ENCODE results near the gene CKLF.
"Not testable (repeated sequence)": the region's sequence is repeated elsewhere in the genome, so short reads cannot be mapped to it uniquely, and the experiment has no call there.

The CKLF gene

GRCh38 chr16:66542396-66542795 lies 10.0 kb upstream of the CKLF start:
- DNase-seq (ENCODE audit: low spot score) = no peak

DNA sequence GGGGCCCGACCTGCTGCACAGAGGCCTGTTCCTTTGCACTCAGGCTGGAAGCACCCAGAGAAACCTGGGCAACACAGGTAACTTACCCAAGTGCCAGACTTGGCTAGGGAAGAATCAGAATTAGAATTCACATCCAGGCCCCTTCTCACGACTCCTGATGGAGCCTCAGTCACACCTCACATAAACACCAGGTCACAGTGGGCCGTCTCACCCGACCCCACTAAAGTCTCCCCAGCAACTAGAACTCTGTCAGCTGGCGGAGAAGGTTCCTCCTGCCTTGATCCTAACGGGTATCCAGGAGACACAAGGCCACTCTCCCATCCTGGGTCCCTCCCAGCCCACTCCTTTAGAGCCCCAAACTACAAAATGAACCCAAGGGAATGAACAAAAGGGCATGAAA lies 8.8 kb upstream of the CKLF start:
- DNase-seq (ENCODE audit: low spot score) = no peak

DNA sequence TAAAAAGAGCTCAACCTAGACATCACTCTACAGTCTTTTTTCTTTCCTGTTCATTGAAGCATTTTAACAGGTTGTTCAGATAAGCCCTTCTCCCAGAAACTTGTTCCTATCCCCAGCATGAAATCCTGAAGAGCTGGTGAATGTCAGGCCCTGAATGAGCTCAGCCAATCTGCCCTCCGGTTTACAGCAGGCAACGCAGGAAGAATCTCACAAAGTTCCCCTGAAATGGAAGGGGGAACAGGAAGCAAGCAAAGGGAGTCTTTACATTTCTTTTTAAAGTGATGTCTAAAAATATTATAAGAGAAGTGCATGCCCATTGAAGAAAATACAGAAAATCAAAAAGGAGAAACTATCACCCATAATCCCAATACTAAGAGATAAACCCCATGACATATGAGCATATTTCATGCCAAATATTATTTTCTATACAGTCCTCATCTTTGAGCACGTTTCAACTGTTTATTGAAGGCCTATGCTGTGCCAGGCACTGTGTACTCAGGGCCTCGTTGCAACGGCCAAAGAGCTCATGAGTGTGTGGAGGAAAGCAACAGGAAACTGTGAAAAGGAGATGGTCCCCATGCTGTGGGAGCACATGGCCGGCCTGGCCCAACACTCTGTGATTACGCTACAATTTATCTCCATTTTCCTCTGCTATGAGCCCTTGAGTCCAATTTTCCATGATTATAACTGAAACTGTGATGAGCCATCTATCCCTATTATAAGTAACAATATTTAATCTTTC lies 8.2 kb upstream of the CKLF start:
- no peak for DNase-seq (ENCODE audit: low spot score)

GRCh38 chr16:66547101-66547989 lies 5.0 kb upstream of the CKLF start:
- no peak for DNase-seq (ENCODE audit: low spot score)

DNA sequence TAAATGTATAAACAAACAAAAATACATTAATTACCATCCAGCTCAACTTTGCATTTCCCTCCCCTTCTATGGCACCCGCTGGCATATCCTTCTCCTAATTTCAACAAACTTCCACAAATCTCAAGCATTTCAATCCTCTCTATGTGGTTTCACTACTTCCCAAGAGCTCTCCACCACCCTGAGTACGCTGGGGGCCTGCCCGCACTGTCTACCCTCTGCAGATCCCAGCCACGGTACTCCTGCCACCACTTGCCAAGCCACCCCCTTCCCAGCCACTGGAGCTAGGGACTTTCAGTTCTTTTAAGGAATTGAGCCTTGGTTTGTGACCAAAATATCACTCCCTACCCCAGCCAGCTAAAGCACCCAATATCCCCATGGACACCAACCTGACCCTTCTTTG lies 4.3 kb upstream of the CKLF start:
- DNase-seq (ENCODE audit: low spot score) = no peak

GRCh38 chr16:66548868-66549267 lies 3.5 kb upstream of the CKLF start:
- DNase-seq (ENCODE audit: low spot score) = no peak

- peak; percentile 91 for DNase-seq (ENCODE audit: low spot score)
Observed at GRCh38 chr16:66549284-66550131, 2.9 kb upstream of the CKLF start, which contains the start of gene TK2. TSS of gene TK2 (minus strand) at chr16:66550122. CDS start at chr16:66550061, 61 bp downstream.

DNA sequence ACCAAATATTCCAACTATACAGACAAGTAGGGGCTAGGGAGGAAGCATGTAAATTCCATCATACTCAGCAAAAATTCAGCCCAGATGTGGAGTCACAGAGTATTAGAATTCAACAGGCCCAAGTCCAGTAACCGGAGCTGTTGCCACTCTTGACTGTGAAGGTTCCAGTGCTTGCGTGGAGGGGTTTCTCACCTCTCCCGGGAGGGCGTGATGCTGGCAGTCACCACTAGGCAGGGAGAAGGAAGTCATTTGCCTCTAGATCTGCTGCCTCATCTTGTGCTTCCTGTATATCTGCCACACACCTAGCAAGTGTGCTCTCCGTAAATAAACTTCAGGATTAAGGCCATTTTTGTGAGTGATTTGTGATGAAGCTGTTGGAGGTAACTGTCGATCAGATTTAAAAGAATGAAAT lies 1.0 kb upstream of the CKLF start:
- no peak for DNase-seq (ENCODE audit: low spot score)

- no peak for DNase-seq (ENCODE audit: low spot score)
Observed at GRCh38 chr16:66551788-66552285, 539 bp upstream of the CKLF start.

GRCh38 chr16:66553223-66553622 lies 847 bp downstream of the CKLF start:
- no peak for DNase-seq (ENCODE audit: low spot score)

DNA sequence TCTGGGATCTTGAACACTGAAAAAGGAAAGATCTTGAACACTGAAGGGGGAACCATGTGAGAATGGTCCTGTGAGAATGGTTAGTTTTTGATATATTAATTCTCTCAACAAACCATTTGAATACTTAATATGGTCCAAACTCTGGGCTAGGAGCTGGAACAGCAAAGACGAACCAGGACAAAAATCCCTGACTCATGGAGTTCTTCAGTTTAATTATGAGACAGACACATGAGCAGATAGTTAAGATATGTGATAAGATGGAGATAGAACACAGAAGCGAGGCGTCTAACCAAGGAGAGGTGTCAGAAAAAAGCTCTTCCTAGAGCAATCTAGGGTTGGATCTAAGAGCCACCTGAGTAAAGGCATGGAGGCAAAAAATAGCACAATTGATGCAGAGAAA lies 1.6 kb downstream of the CKLF start:
- DNase-seq (ENCODE audit: low spot score) = no peak

DNA sequence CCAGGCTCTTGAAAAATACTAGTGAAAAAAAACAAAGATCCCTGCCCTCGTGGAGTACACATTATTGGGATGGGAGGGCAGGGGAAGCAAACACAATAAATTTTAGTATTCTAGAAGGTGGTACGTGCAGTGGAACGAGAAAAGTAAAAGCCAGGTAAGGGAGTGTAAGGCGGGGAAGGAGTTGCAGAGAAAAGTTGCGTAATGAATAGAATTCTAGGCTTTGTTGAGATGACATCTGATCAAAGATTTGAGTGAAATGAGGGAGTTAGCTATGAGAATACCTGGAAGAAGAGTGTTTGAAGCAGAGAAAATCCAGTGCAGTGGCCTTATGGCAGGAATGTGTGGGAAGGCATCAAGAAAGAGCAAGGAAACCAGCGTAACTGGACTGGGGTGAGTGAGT lies 2.1 kb downstream of the CKLF start:
- DNase-seq (ENCODE audit: low spot score) = no peak

DNA sequence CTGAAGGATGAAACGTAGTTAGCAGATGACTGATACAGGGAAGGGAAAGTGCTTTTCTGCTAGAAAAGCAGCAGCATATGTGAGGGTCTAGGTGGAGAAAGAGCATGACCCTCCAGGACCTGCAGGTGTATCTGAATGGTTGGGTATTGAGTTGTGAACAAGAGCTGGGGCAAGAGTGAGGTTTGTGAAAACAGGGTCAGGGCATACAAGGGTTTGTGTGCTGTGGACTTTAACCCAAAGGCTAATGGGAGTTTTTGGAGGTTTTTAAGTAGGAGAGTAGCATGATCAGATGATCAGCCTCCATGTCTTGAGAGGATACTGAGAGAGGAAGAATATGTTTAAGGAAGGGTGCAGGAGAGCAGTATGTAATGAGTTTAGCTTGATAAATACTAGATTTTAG lies 7.7 kb downstream of the CKLF start:
- no peak for DNase-seq (ENCODE audit: low spot score)

GRCh38 chr16:66561381-66562080 lies 9.2 kb downstream of the CKLF start:
- no peak for DNase-seq (ENCODE audit: low spot score)

DNA sequence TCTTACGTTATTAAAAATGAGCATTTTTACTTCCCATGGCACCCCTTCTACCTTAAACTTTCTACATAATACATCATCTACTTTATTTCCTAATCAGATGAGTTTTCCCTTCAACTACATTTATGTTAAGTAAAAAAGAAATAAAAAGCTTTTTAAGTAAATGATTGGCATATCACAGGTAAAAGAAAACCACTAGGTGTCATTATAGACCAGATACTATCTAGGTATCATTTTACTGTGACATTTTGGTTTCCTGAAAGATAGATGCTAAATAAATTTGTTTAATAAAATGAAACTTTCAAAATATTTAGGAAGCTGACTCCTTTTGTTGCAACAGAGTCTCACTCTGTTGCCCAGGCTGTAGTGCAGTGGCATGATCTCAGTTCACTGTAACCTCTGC lies 10.0 kb downstream of the CKLF start:
- no peak for DNase-seq (ENCODE audit: low spot score)

- DNase-seq (ENCODE audit: low spot score) = no peak
Observed at GRCh38 chr16:66562986-66563385, 10.6 kb downstream of the CKLF start.

DNA sequence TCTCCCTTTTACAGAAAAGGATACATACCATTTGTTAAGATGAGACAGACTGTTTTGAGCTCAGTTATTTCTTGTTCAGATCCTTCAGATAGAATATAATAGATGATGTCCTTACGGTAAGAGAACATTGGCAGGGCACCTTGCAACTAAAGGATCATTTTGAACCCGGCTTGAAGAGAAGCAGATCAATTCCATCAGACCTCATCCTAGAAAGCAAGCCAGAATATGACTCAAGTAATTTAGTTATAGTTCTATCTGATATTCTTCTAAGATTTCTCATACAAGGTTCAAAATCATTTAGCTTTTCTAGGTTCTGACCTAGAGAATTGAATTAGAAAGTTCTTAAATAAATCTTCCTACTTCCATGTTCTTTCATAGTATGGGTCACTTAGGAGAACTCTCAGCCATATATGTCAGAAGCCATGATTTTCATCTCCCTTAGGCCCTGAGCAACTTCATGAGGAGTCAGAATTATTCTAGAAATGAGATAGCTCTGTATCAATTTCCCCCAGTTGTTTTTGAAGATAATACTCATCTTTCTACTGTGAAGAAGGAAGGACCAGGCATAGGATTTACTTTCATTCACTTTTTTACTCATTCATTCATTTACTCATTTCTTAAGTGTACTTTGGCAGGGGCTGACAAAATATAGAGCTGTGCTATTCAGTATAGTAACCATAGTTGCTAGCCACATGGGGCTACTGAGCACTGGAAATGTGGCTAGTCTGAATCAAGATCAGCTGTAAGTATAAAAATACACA lies 11.4 kb downstream of the CKLF start:
- no peak for DNase-seq (ENCODE audit: low spot score)

GRCh38 chr16:66566051-66566901 lies 13.9 kb downstream of the CKLF start, which contains the start of gene CMTM1:
TSS of gene CMTM1 (plus strand) at chr16:66566439. CDS start at chr16:66566514, 75 bp downstream.
- no peak for DNase-seq (ENCODE audit: low spot score)

GRCh38 chr16:66567270-66567669 lies 14.9 kb downstream of the CKLF start:
- DNase-seq (ENCODE audit: low spot score) = not testable (repeated sequence)

- no peak for DNase-seq (ENCODE audit: low spot score)
Observed at GRCh38 chr16:66568355-66568754, 16.0 kb downstream of the CKLF start.
